Iris pigment epithelial cell (primary cell): ENCODE results near the gene LARGE1.

Source experiments
- DNase-seq: peaks from one replicate; pipeline ENCODE4 v3.0.0-alpha.2; 2011; ENCODE audit warnings: low read depth

LARGE1 gene

DNA sequence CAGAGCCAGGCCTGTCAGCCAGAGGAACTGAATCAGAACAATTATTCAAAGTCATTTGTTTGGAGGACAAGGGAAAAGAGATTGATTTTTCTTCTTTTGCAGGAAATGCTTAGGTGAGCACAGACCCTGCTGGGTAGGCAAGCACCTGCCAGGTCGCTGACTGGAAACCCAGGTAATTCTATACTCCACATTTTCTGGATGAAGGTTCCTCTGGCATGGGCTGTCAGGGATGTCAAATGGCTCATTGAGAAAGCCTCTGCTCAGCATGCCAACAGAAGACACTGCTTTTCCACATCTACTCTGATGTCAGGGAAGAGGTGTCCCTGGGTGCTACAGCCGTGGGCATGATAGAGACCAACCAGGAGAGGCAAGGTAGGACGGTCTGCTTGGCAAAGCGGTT, 695.4 kb downstream of the LARGE1 start:
- no peak for DNase-seq
